ENCODE measurements around the gene JTB. TPM values are rescaled to one million over a fixed set of nuclear protein-coding genes. Genes with fewer than 3 reads are reported as not detected.
"Not testable (repeated sequence)": the region's sequence is repeated elsewhere in the genome, so short reads cannot be mapped to it uniquely, and the experiment has no call there.

JTB gene
- total RNA-seq, 4 donors from 2014 or later: 179 to 218 (median 201) TPM

GRCh38 chr1:153984123-153984894 is 6.8 kb upstream of the JTB start:
- 60 to 70% methylated on average over 6 of the region's 6 CpGs for WGBS, 2 donors

GRCh38 chr1:153981735-153982134 is 4.3 kb upstream of the JTB start:
- intact Hi-C loops (cut with DNase I; ENCODE audit: low total_unique reads): loop anchor here (10.0 kb wide), 1 partner anchor 467 kb away; no protein-coding TSS in a partner anchor
- not testable (repeated sequence) for DNase-seq (ENCODE audit: low spot score in 2 of 2); H3K4me3 ChIP-seq (ENCODE audit: low read depth, poor library complexity, severe bottlenecking)
- 88 to 93% methylated on average over 2 of the region's 2 CpGs for WGBS, 2 donors

More at GRCh38 chr1:153984123-153984894, 6.8 kb upstream of the JTB start:
- no peak for DNase-seq (ENCODE audit: low spot score in 2 of 2)
- TF ChIP-seq POLR2A (IDR thresholded peaks at IDR 0.05) (no peak), CTCF (IDR thresholded peaks at IDR 0.05) (no peak)
- intact Hi-C loops (cut with DNase I; ENCODE audit: low total_unique reads): loop anchor here (10.0 kb wide), 1 partner anchor 470 kb away; no protein-coding TSS in a partner anchor
- no peak overlapping the region for H3K4me3 ChIP-seq (ENCODE audit: low read depth, poor library complexity, severe bottlenecking)

- intact Hi-C loops (cut with DNase I; ENCODE audit: low total_unique reads): loop anchor here (5.0 kb wide), 1 partner anchor 182 kb away; no protein-coding TSS in a partner anchor
- H3K4me3 ChIP-seq (ENCODE audit: low read depth, poor library complexity, severe bottlenecking); DNase-seq (ENCODE audit: low spot score in 2 of 2): not testable (repeated sequence)
- WGBS, 2 donors: 91 to 94% methylated on average over 11 to 12 of the region's 12 CpGs
Measured at GRCh38 chr1:153979091-153979490, 1.6 kb upstream of the JTB start.

GRCh38 chr1:153978274-153978909 is 918 bp upstream of the JTB start:
- no peak for DNase-seq (ENCODE audit: low spot score in 2 of 2)
- intact Hi-C loops (cut with DNase I; ENCODE audit: low total_unique reads): loop anchor here (5.0 kb wide), 1 partner anchor 181 kb away; no protein-coding TSS in a partner anchor
- WGBS, 2 donors: 65 to 70% methylated on average over 9 of the region's 9 CpGs
- TF ChIP-seq POLR2A (IDR thresholded peaks at IDR 0.05): no peak
- TF ChIP-seq CTCF (IDR thresholded peaks at IDR 0.05): no peak
- H3K4me3 ChIP-seq (ENCODE audit: low read depth, poor library complexity, severe bottlenecking): no peak overlapping the region

- TF ChIP-seq POLR2A (IDR thresholded peaks at IDR 0.05) (no peak), CTCF (IDR thresholded peaks at IDR 0.05) (no peak)
- intact Hi-C loops (cut with DNase I; ENCODE audit: low total_unique reads): loop anchor here (5.0 kb wide), 1 partner anchor 180 kb away; no protein-coding TSS in a partner anchor
- 0 to 1% methylated on average over 16 of the region's 16 CpGs for WGBS, 2 donors
- H3K4me3 ChIP-seq (ENCODE audit: low read depth, poor library complexity, severe bottlenecking): peak overlapping the region; percentile 87
- DNase-seq (ENCODE audit: low spot score in 2 of 2): no peak
Measured at GRCh38 chr1:153976819-153977249, 640 bp downstream of the JTB start.

- DNase-seq (ENCODE audit: low spot score in 2 of 2): no peak
- no peak overlapping the region for H3K4me3 ChIP-seq (ENCODE audit: low read depth, poor library complexity, severe bottlenecking)
- 75 to 82% methylated on average over 7 of the region's 7 CpGs for WGBS, 2 donors
- intact Hi-C loops (cut with DNase I; ENCODE audit: low total_unique reads): no loop called here
- TF ChIP-seq CTCF (IDR thresholded peaks at IDR 0.05) (no peak), POLR2A (IDR thresholded peaks at IDR 0.05) (no peak)
Measured at GRCh38 chr1:153973525-153973924, 3.9 kb downstream of the JTB start.

Data from lower leg skin (tissue), 4 donors.